Measurements from ENCODE around the gene EFCAB10.
A peak's percentile ranks its signal among the peaks of the same experiment; 100 is the strongest.
"Not testable (repeated sequence)": the region's sequence is repeated elsewhere in the genome, so short reads cannot be mapped to it uniquely, and the experiment has no call there.

The EFCAB10 gene

DNA sequence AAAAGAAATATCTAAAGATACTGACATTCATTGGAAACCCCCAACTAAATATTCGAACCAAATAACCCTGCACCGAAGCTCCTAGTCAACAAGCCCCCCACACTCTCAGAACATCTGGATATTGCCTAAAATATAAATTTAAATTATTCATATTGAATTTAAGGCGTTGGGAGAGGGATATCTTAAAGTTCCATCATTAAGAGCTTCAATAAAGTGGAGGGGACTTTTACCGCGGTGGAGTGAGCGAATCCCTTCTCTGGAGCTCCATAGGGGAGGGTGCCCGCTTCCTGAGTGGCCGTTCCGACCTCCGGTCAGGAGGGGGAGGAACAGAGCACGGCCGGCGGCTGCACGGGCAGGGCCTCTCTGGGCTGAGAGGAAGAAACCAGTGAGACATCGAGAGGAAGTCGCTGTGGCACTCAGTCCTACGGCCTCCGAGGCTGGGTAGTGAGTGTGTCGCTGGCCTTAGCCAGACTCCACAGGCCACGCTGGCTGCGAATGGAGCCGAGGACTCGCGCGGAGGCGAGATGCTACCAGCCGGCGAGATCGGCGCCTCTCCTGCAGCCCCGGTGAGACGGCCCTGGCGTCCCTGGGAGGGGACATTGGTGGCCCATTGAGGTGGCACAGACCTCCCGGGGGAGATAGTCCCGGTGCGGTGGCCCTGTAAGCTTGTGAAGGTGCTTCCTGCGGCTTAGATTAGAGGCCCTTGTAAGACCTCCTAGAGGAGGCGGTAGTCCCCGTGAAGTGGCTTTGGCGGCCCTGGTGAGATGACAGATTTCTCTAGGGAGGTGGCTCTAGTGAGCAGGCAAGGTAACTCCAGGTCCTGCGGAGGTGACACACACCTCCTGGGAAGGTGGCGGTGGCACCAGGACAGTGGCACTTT, 49.3 kb downstream of the EFCAB10 start, which contains the start of gene RINT1:
Gene RINT1, plus strand, starts transcription at position 410 of the 880 bp plus-strand sequence. Its CDS starts 115 bp downstream, at position 525.
- peak; percentile 61 to 81 for DNase-seq (ENCODE audit: low read depth in 2 of 2, low spot score in 1 of 2)

- no peak for DNase-seq (ENCODE audit: low read depth in 2 of 2, low spot score in 1 of 2)
These were observed 50.7 kb downstream of the EFCAB10 start for GRCh38 chr7:105530546-105530945.

- DNase-seq (ENCODE audit: low read depth in 2 of 2, low spot score in 1 of 2), result no peak
These were observed 51.2 kb downstream of the EFCAB10 start for GRCh38 chr7:105530126-105530525.

- not testable (repeated sequence) for DNase-seq (ENCODE audit: low read depth in 2 of 2, low spot score in 1 of 2)
These were observed 53.6 kb downstream of the EFCAB10 start for GRCh38 chr7:105527737-105528136.

- no peak for DNase-seq (ENCODE audit: low read depth in 2 of 2, low spot score in 1 of 2)
These were observed 56.5 kb downstream of the EFCAB10 start for GRCh38 chr7:105524840-105525239.

GRCh38 chr7:105524423-105524822, 56.9 kb downstream of the EFCAB10 start:
- not testable (repeated sequence) for DNase-seq (ENCODE audit: low read depth in 2 of 2, low spot score in 1 of 2)

DNA sequence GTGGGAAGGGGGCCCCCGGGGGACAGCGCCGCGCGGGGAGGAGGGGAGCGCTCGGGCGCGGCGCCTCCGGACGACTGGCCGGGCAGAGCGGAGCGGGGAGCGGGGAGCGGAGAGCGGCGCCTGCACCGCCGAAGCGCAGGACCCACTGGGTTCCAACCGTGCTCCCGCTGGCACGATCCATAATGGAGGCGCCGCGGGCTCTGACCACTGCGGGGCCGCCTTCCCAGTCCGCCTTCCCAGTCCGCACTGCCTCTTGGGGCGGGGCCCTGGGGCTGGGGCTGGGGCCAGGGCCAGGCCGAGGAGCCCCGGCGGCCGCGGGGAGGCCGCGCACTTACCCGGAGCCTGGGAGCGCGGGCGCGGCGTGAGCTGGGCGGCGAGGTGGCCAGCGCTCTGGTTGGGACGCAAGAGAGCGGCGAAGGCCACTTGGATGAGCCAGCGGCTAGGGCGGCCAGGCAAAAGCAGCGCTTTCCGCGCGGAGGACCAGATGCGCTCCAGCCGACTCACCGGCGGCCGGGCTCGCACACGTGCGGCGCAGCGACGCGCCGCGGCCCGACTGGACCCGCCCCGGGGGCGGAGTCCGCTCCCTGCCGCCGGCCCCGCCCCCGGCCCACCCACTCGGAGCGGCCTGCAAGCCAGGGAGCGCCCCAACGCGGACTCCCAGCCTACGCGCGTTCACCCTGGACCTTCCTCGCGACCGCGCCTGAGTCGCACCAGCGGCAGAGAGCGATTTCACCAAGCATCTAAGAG, 59.4 kb downstream of the EFCAB10 start, which contains the start of gene PUS7:
Gene PUS7, minus strand, starts transcription at position 555 of the 747 bp plus-strand sequence. CDS start 13,759 bp downstream, outside the sequence.
- DNase-seq (ENCODE audit: low read depth in 2 of 2, low spot score in 1 of 2), result peak; percentile 57 to 60

- no peak for DNase-seq (ENCODE audit: low read depth in 2 of 2, low spot score in 1 of 2)
These were observed 60.1 kb downstream of the EFCAB10 start for GRCh38 chr7:105521027-105521716.

GRCh38 chr7:105520620-105521019, 60.7 kb downstream of the EFCAB10 start:
- not testable (repeated sequence) for DNase-seq (ENCODE audit: low read depth in 2 of 2, low spot score in 1 of 2)

GRCh38 chr7:105519353-105519752, 61.9 kb downstream of the EFCAB10 start:
- no peak for DNase-seq (ENCODE audit: low read depth in 2 of 2, low spot score in 1 of 2)

- not testable (repeated sequence) for DNase-seq (ENCODE audit: low read depth in 2 of 2, low spot score in 1 of 2)
These were observed 65.7 kb downstream of the EFCAB10 start for GRCh38 chr7:105515610-105516009.

Measured in stimulated activated CD8-positive, alpha-beta memory T cell treated with anti-CD3 and anti-CD28 coated beads, Interleukin-4, amount 100 ng/mL, for 1 hour (primary cell).